GM23338 (cell line): Measurements from ENCODE around the gene TTC28.

Experiments
- CTCF ChIP-seq, 2 experiments: fragments of 200-600 bp in 1 of 2; sonication (generic) in 1 of 2; conservative IDR thresholded peaks; 2 replicates each; pipeline versions ENCODE4 v1.5.1 to v1.6.1; 2016 to 2017; ENCODE audit warnings: antibody characterized with exemption in 2 of 2, low read depth in 2 of 2, mild to moderate bottlenecking in 2 of 2, moderate library complexity in 1 of 2
- EZH2 ChIP-seq: fragments of 200-600 bp; sonication (generic); IDR thresholded peaks from one replicate; pipeline ENCODE4 v1.8.0; 2017; ENCODE audit warnings: antibody characterized with exemption, mild to moderate bottlenecking, low read depth; ENCODE audit not compliant: unreplicated experiment
- EZH2phosphoT487 ChIP-seq: fragments of 200-600 bp; sonication (generic); IDR thresholded peaks from one replicate; pipeline ENCODE4 v1.8.1; 2018; ENCODE audit warnings: antibody characterized with exemption; ENCODE audit not compliant: unreplicated experiment
- POLR2AphosphoS5 ChIP-seq: IDR thresholded peaks from 2 replicates; pipeline ENCODE4 v1.6.1; 2016; ENCODE audit warnings: antibody characterized with exemption, low read depth
- REST ChIP-seq: IDR thresholded peaks from one replicate; pipeline ENCODE4 v1.6.1; 2018; ENCODE audit warnings: antibody characterized with exemption; ENCODE audit not compliant: unreplicated experiment

DNA sequence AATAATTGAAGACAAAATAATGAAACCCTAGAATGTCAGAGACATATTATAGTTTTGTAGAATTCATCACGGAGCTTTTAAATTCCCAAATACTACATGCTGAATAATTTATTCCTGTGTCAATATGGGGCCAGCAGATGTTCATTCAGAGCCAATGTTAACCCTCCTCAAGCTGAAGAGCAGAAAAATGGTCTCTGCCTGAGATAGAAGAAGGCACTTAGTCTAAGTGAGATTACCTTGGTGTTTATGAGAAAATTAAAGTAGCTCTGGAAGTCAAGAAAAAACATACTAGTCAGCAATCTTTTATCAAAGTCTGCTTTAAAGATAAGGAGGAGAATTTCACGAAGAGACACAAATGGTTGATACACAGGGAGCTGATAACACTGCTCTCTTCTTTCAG lies 328.2 kb downstream of the TTC28 start:
- TF ChIP-seq CTCF (conservative IDR thresholded peaks at IDR 0.05; ENCODE audit: low read depth in 2 of 2) (no peak), EZH2 (no peak), EZH2phosphoT487 (no peak), POLR2AphosphoS5 (no peak), REST (no peak)
